GM23248 (cell line): ENCODE results near the gene TP53.

Source experiments
- EZH2 ChIP-seq: fragments of 200-600 bp; sonication (generic); IDR thresholded peaks from 2 replicates; pipeline ENCODE4 v1.6.1; 2018; ENCODE audit warnings: antibody characterized with exemption, mild to moderate bottlenecking; ENCODE audit not compliant: insufficient read depth, poor library complexity, severe bottlenecking
- EZH2phosphoT487 ChIP-seq: fragments of 200-600 bp; sonication (generic); IDR thresholded peaks from 2 replicates; pipeline ENCODE4 v1.6.1; 2018; ENCODE audit warnings: antibody characterized with exemption, moderate library complexity, mild to moderate bottlenecking, low read depth; ENCODE audit not compliant: insufficient read depth

GRCh38 chr17:7686222-7687071, 843 bp downstream of the TP53 start:
- TF ChIP-seq EZH2, result no peak
- TF ChIP-seq EZH2phosphoT487, result no peak
